HG02571 (cell line): ENCODE measurements around the gene CEBPA.
"Not testable (repeated sequence)": the region's sequence is repeated elsewhere in the genome, so short reads cannot be mapped to it uniquely, and the experiment has no call there.

ENCODE experiments used
- ATAC-seq: cut with Tn5 transposase; IDR thresholded peaks from one replicate; pipeline ENCODE4 v1.9.1; 2021; ENCODE audit warnings: mild to moderate bottlenecking, moderate library complexity; ENCODE audit not compliant: unreplicated experiment

CEBPA gene

DNA sequence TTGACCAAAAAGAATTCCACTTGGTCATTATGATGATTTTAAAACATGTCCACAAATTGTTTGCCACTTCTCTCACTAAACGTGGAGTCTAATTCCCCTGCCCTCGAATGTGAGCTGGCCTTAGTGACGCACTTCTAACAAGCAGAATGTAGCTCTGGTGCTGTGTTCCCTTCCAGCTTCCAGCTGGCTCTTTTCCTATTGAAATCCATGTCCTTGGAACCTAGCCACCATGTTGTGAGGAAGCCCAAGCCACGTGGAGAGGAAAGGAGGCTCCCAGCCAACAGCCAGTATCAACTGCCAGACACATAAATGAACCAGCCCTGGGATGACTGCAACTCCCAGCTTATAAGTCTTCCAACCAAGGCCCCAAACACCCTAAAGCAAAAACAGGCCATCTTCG, 23.6 kb upstream of the CEBPA start:
- ATAC-seq = no peak

DNA sequence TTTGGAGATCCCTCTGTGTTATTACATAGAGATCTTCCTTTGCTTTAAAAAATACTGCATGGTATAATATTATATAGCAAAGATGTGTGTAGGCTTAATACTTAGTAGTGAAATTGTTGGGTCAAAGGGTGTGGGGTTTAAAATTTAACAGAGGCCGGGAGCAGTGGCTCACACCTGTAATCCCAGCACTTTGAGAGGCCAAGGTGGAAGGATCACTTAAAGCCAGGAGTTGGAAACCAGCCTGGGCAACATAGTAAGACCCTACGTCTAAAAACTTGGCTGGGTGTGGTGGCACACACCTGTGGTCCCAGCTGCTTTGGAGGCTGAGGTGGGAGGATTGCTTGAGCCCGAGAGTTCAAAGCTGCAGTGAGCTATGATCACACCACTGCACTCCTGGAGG, 22.3 kb upstream of the CEBPA start:
- no peak for ATAC-seq

DNA sequence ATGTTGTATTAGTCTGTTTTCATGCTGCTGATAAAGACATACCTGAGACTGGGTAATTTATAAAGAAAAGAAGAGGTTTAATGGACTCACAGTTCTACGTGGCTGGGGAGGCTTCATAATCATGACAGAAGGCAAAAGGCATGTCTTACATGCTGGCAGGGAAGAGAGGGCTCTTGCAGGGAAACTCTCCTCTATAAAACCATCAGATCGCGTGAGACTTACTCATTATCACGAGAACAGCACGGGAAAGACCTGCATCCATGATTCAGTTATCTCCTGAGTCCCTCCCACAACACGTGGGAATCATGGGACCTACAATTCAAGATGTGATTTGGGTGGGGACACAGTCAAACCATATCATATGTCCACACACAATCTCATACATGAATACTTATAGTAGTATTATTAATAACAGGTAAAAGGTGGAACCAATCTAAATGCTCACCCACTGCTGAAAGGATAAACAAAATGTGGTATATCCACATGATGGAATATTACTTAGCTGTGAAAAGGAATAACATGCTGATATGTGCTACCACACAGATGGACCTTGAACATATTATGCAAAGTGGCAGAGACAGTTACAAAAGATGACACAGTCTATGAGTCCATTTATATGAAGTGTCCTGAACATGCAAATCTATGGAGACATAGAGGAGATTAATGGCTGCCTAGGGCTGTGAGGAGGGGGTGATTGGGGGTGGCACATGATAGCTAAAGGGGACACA, 20.9 kb upstream of the CEBPA start:
- no peak for ATAC-seq

DNA sequence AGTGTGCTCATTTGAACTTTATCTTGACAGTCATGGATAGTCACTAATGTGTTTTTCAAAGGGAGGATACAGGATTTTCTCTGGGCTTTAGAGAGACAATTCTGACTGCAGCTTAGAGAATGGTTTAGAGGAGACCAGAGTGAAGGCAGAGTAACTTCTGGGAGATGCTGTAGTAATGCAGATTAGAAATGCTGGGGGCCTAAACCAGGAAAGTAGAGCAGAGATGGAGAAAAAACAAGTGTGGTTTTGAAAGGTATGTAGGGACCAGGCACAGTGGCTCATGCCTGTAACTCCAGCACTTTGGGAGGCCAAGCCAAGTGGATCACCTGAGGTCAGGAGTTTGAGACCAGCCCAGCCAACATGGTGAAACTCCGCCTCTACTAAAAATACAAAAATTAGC, 18.3 kb upstream of the CEBPA start:
- ATAC-seq = no peak

DNA sequence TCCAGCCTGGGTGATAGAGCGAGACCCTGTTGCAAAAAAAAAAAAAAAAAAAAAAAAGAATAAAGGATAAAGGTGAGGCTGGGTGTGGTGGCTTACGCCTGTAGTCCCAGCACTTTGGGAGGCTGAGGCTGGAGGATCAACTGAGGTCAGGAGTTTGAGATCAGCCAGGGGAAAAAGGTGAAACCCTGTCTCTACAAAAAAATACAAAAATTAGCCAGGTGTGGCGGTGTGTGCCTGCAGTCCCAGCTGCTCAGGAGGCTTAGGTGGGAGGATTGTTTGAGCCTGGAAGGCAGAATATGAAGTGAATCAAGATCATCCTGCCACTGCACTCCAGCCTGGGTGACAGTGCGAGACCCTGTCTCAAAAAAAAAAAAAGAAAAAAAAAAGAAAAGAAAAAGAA, 15.7 kb upstream of the CEBPA start:
- not testable (repeated sequence) for ATAC-seq

DNA sequence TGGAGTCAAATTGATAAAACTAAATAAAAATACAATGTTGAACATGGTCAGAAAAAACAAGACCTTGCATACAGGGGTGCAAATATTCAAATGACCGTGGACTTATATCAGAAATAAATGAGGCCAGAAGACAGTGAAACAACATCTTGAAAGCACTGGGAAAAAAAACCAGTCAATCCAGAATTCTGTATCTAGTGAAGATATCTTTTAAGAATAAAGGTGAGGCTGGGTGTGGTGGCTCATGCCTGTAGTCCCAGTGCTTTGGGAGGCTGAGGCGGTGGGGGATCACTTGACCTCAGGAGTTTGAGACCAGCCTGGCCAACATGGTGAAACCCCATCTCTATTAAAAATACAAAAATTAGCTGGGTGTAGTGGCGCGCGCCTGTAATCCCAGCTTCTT, 15.2 kb upstream of the CEBPA start:
- no peak for ATAC-seq

DNA sequence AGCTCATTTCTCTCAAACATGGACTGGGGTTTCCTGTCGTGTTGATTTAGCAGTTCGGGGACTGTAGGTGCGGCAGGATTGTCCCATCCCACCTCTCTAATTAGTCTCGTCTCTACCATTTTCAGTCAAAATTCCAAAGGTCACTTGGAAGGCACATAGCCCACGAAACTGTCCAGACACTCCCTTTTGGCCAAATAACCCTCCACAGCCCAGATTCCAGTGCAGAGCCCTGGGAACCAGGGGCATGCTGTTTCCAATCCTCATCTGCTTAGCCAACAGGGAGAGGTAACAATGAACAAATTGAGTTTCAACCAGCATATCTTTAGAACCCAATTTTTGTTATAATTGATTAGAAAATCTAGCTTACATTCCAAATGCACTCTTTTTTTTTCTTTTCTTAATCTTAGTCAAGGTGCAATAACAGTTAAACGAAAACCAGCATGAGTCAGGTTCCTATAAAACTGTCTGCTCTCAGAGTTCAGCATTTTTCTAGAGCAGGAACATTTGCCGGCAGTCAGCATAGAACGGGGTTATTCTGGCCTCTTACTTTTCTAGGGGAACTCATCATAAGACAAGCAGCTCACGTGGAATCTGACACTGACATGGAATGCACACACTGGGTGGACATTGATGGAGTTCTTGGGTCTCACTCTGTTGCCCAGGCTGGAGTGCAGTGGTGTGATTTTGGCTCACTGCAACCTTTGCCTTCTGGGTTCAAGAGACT, 14.4 kb upstream of the CEBPA start:
- no peak for ATAC-seq

DNA sequence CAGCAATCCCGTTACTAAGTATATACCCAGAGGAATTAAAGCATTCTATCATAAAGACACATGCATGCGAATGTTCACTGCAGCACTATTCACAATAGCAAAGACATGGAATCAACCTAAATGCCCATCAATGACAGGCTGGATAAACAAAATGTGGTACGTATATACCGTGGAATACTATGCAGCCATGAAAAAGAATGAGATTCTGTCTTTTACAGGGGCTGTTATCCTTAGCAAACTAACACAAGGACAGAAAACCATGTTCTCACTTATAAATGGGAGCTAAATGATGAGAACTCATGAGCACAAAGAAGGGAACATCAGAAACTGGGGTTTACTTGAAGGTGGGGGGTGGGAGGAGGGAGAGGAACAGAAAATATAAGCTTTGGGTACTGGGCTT, 10.5 kb upstream of the CEBPA start:
- ATAC-seq = not testable (repeated sequence)

DNA sequence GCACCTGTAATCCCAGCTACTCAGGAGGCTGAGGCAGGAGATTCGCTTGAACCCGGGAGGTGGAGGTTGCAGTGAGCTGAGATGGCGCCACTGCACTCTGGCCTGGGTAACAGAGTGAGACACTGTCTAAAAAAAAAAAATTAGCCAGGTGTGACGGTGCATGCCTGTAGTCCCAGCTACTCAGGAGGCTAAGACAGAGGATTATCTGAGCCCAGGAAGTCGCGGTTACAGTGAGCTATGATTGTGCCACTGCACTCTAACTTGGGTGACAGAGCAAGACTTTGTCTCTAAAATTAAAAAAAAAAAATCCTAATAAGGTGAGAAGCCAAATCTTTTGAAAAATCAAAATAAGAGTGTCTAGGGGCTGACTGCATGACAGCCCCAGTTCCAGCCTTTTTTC, 9.7 kb upstream of the CEBPA start:
- ATAC-seq = no peak

DNA sequence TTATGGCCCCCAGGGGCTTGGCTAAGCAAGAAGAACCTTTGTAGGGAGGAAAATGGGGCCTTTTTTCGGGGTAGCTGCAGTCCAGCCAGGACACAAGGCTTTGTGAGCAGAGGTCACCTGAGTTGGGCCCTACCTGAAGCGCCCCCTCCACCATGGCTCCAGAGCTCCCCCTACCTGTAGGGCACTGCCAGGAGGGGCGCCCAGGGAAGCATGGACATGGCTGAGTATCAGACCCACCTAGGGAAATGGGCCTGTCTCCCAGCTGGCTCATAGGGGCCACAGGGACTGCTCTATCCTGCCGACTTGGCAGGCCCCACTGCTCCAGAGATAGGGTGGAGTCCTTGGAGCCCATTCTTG, 9.0 kb upstream of the CEBPA start:
- no peak for ATAC-seq

DNA sequence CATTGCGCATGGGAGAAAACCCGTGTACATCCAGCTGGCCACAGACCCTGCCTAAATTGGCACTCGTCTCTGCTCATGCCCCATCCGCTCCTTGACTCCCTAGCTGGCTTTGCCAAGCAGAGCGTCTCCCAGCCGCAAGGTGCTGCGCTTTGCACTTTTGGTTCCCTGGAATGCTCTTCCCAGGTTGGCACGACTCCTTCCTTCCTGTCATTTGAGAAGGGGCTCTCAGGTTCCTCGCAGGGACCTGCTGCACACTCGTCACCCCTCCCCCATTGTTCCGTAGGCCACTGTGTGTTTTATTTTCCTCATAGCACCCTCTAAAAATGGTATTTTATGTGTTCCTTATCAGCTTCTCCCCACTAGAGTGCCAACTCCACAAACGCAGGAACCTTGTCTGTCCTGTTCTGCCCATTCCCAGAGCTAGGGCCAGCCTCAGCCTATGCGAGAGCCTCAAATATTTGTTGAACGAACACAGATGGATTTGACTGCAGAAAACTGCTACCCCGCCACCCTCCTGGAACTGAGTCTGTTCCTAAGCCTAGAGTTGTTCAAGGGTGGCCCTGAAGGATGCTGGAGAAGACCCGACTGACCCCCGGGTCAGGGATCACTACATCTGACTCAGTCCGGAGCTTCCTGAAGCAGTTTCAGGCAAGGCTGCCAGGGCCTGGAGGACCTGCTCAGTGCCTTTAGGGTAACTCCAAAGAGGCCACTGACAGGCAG, 8.4 kb upstream of the CEBPA start:
- no peak for ATAC-seq

DNA sequence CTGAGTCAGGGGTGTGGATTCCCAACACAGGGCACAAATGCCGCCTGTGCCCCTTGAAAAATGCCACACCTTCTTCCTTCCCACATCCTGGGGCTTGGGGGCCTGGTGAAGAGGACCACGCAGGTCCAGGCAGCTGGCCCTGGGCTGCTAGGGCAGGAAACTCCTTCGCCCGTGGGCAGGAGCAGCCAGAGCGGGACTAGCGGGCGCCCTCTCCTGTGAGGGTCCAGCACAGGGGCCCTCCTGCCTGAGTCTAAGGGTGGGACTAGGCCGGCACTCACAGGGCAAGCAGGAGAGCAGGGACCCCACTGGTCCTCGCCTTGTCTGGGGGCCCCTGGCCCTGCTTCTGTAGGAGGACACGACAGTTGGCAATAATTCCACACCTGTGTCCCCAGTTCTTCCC, 7.5 kb upstream of the CEBPA start:
- no peak for ATAC-seq

DNA sequence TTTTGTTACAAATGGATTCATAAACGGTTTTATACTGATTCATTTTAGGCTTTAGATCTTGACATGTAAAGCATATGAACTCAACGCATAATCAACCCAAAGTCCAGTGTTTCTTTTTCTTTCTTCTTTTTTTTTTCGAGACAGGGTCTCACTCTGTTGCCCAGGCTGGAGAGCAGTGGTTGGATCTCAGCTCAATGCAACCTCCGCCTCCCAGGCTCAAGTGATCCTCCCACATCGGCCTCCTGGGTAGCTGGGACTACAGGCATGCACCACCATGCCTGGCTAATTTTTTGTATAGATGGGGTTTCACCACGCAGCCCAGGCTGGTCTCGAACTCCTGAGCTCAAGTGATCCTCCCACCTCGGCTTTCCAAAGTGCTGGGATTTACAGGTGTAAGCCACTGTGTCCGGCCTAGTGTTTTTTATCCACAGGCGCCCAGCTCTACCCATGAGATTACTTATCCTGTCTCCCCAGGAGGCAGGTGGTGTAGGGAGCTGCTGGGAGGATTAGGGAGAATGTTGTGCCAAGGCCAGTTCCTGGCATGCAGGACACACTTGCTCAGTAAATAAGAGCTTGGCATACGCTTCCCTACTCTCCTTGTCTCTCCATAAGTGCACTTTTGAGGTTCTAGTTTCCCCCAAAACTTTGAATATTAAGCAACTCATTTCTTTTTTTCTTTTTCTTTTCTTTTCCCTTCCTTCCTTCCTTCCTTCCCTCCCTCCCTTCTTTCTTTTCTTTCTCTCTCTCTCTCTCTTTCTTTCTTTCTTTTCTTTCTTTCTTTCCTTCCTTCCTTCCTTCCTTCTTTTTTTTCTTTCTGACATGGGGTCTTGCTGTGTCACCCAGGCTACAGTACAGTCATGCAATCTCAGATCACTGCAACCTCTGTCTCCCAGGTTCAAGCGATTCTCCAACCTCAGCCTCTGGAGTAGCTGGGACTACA, 4.8 kb upstream of the CEBPA start:
- ATAC-seq = no peak

DNA sequence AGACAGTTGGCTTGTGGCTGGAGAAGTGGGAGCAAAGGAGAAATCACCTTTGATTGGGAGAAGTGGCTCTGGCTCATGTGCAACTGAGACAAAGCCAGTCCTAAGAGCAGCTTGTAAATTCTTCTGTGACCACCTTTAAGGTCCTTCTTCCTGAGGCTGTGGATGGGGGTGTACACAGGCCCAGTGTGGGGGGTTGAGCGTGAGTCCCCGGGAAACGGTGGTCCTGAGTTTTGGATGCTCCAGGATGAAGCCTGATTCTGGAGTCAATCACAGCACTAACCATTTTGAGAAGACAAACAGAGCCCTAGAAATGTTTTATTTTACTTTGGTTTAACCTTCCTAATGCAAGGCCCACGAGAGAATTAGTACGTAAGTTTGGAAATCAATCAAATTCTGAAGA, 3.9 kb upstream of the CEBPA start:
- no peak for ATAC-seq

DNA sequence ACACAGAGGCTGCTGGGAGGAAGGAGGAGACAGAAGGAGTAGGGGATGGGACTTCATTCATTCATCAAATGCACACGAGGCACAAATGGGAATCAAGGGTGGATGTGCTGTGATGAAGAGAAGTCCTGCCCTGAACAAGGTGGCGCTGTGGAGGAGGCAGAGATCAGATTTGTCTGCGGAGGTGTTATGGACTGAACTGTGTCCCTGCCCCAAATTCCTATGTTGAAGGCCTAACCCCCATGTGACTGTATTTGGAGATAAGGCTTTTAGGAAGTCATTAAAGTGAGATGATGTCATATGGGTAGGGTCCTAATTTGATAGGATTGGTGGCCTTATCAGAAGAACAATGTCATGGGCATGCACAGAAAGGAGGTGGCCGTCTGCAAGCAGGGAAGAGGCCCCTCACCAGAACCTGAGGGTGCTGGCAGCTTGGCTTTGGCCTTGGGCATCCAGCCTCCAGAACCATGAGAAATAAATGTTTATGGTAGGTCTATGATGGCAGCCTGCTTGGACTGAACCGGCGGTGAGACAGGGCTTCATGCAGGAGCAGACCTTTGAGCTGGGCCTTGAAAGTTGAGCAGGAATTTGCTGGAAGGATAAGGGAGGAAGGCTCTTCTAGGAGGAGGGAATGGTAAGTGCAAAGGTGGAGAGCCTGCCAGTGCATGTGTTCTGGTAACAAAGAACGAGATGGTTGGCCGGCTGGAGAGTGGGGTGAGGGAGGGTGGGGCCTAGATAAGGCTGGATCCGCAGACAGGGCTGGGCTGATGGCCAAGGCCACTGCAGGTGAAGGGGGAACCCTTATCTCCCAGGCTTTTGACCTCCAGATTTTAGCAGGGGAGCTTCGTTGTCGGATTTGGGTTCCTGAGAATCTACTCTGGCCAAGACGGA, 2.7 kb upstream of the CEBPA start:
- ATAC-seq = no peak

DNA sequence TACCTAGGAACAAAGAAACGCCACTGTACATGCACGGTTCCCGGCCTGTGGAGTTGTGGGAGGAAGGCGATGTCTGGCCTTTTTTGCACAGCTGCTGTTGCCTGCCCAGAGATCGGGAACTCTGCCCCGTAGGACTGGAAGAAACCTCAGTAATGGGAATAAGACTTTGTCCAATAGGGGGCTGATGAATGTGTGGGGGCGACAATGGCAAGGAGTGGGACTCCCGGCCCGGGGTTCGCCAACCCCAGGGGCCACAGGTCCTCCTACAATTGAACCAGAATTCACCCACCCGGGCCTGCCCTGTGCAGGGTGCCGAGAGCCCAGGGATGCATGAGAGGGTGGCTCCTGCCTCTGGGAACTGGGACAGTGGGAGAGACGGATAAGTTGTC, 2.0 kb upstream of the CEBPA start:
- no peak for ATAC-seq

DNA sequence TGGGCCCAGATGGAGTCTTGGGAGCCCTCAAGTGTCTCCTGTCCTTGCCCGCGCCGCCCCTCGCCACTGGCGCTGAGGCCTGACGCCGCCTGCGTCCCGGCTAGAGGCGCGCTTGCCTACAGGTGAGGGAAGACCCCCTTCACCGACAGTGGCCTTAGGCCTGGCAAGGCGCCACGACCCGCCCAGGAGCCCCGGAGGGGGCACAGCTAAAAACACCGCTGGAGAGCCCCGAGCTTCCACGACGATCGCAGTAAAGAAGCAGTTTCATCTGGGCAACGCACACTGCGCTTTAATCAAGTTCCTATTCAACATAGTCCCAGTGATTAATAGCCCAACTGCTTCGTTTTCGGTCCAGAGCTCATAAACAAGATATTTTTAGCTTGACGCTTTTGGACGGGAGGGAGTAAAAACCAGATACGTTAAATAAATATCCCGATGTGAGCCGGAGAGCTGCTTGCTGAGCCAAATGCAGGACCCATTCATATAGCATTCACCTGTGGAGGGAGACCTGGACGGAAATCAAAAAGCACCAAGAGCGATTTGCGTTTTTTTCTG, 1.5 kb upstream of the CEBPA start:
- ATAC-seq = no peak

DNA sequence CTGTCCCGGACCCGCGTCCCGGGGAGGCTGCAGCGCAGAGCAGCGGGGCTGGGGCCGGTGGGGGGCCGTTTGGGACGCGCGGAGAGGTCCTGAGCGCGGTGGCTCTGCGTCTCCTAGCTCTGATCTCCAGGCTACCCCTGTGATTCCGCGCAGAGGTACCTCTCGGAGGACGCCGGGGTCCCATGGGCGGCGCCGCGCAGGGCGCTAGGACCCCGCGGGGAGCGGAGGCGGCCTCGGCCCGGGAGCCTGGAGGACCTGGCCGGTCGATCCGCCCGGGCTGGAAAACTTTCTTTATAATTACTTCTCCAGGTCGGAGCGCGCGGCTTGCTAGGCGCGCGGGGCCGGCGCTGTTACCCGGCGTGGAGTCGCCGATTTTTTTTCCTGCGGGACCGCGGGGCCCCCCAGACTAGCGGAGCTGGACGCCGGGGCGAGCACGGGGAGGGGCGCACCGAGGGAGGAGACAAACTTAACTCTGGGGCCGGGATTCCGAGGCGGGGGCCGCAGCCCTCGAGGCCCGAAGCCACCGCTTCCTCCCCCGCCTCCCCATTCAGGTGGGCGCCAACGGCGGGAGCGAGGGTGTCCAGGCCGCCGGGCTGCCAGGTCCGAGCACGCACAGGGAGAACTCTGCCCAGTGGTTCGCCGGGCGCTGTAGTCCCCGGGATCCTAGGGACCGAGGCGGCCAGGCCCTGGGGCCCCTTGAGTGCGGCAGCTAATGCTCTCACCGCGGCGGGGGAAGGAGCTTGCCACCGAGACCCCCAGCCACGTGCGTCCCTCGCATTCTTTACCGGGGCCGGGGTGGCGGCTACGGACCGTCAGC, 848 bp upstream of the CEBPA start:
- peak; percentile 25 for ATAC-seq

DNA sequence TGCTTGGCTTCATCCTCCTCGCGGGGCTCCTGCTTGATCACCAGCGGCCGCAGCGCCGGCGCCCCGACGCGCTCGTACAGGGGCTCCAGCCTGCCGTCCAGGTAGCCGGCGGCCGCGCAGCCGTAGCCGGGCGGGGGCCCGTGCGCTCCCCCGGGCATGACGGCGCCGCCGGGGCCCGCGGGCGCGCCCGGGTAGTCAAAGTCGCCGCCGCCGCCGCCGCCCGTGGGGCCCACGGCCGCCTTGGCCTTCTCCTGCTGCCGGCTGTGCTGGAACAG, 497 bp downstream of the CEBPA start:
- ATAC-seq = no peak
